Measurements from ENCODE around the gene SPATA24.

SPATA24 gene

GRCh38 chr5:139386050-139386438 is 17.8 kb downstream of the SPATA24 start:
- no peak overlapping the region for H3K4me3 ChIP-seq (replicated peaks; ENCODE audit: low read depth, low read length)
- TF ChIP-seq CTCF (IDR thresholded peaks at IDR 0.05; ENCODE audit: low read length, missing control alignments): no peak
- DNase-seq (ENCODE audit: low read depth): no peak

- no peak for TF ChIP-seq CTCF (IDR thresholded peaks at IDR 0.05; ENCODE audit: low read length, missing control alignments)
- DNase-seq (ENCODE audit: low read depth): no peak
- H3K4me3 ChIP-seq (replicated peaks; ENCODE audit: low read depth, low read length): no peak overlapping the region
Measured at GRCh38 chr5:139385061-139386049, 18.5 kb downstream of the SPATA24 start.

GRCh38 chr5:139384591-139385051 is 19.3 kb downstream of the SPATA24 start:
- H3K4me3 ChIP-seq (replicated peaks; ENCODE audit: low read depth, low read length): no peak overlapping the region
- TF ChIP-seq CTCF (IDR thresholded peaks at IDR 0.05; ENCODE audit: low read length, missing control alignments): no peak

GRCh38 chr5:139383993-139384590 is 19.8 kb downstream of the SPATA24 start:
- H3K4me3 ChIP-seq (replicated peaks; ENCODE audit: low read depth, low read length): no peak overlapping the region
- TF ChIP-seq CTCF (IDR thresholded peaks at IDR 0.05; ENCODE audit: low read length, missing control alignments): no peak
- DNase-seq (ENCODE audit: low read depth): no peak

More at GRCh38 chr5:139384591-139385051, 19.3 kb downstream of the SPATA24 start:
- no peak for DNase-seq (ENCODE audit: low read depth)

- H3K4me3 ChIP-seq (replicated peaks; ENCODE audit: low read depth, low read length): no peak within 1 kb of the TSS
- DNase-seq (ENCODE audit: low read depth): no peak
- TF ChIP-seq CTCF (IDR thresholded peaks at IDR 0.05; ENCODE audit: low read length, missing control alignments): no peak
Measured at GRCh38 chr5:139383275-139383992, 20.5 kb downstream of the SPATA24 start, which contains the start of gene SLC23A1. Gene SLC23A1, minus strand, starts transcription at chr5:139383297. Its CDS starts 44 bp downstream, at chr5:139383253.

GRCh38 chr5:139382807-139383206 is 21.1 kb downstream of the SPATA24 start:
- no peak overlapping the region for H3K4me3 ChIP-seq (replicated peaks; ENCODE audit: low read depth, low read length)
- DNase-seq (ENCODE audit: low read depth): no peak
- no peak for TF ChIP-seq CTCF (IDR thresholded peaks at IDR 0.05; ENCODE audit: low read length, missing control alignments)
